GM18508 (cell line): Measurements from ENCODE around the gene PLA2G12B.
"Not testable (repeated sequence)": the region's sequence is repeated elsewhere in the genome, so short reads cannot be mapped to it uniquely, and the experiment has no call there.

ENCODE experiments used
- ATAC-seq: cut with Tn5 transposase; IDR thresholded peaks from one replicate; pipeline ENCODE4 v1.9.1; 2021; ENCODE audit warnings: moderate number of reproducible peaks; ENCODE audit not compliant: insufficient read depth, unreplicated experiment

The PLA2G12B gene, protein sequence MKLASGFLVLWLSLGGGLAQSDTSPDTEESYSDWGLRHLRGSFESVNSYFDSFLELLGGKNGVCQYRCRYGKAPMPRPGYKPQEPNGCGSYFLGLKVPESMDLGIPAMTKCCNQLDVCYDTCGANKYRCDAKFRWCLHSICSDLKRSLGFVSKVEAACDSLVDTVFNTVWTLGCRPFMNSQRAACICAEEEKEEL

DNA sequence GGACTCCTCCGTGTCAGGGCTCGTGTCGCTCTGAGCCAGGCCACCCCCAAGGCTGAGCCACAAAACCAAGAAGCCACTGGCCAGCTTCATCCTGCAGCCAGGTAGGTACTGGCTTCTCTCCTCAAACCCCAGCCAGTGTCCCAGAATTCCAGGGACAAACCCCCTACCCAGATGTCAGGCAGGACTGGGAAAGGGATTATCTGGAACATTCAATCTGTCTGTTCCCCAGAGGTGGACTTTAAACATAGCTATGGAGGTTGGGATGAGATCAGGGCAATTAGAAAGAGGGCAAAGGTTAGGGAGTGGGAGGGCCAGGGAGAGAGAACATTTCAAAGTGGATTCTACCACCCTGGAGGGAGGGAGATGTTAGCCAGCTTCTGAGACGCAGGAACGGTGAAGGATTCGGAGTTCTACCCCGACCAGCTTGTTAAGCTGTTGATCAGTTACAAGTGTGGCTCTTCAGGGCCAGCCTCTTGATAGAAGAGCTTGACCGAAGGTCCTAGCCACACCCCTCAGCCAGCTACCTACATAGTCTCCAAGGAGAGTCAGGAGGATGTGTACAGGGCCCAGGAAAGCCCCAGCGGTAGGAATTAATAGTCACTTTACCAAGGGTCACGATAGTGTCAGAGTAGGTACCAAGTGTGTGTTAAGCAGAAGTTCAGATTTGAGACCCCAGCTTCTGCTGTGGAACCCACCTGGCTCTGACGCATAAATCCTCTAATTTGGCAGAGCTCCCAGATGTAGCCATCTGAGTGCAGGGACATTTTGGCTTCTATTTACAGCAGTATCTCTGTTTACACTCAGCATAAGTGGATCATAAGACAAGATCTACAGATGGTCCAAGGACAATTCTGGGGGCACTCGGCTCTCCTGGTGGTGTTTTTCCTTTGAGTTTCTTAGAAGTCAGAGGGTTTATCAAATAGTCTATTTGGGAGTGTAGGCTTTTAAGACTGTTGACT lies at the start of gene PLA2G12B:
TSS of gene PLA2G12B (minus strand) at position 211 of the 959 bp plus-strand sequence. CDS start at position 90, 121 bp downstream.
- no peak for ATAC-seq

DNA sequence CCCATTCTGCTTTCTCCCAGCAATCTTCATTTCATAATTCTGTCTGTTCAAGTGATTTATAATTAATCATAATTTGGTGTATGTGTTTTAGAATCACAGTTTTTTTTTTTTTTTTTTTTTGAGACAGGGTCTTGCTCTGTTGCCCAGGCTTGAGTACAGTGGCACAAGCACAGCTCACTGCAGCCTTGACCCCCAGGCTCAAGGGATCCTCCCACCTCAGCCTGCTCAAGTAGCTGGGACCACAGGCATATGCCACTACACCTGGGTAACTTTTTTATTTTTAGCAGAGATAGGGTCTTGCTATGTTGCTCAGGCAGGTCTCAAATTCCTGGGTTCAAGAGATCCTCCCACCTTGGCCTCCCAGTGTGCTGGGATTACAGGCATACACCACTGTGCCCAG lies 49.2 kb upstream of the PLA2G12B start:
- no peak for ATAC-seq

DNA sequence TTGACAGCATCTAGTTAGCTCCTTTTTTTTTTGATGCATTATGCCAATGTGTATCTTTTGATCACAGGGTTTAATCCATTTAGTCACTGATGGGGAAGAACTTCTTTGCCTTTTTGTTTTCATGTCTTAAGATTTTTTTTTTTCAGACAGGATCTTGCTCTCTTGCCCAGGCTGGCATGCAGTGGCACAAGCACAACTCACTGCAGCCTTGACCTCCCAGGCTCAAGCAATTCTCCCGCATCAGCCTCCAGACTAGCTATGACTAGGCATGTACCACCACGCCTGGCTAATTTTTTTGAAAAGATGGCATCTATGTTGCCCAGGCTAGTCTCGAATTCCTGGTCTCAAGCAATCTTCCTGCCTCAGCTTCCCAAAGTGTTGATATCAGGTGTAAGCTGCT lies 46.4 kb upstream of the PLA2G12B start:
- ATAC-seq: no peak

DNA sequence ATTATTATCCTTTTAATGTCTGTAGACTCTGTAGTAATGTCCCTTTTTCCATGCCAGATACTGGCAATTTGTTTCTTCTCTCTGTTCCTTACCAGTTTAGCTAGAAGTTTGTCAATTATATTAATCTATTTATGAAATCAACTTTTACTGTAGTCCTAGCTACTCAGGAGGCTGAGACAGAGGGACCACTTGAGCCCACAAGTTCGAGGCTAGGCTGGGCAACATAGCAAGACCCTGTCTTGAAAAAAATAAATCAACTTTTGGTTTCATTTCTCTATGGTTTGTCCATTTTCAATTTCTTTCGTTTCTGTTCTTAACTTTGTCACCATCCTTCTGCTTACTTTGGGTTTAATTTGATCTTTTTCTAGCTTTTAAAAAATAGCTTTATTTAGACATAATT lies 42.5 kb upstream of the PLA2G12B start:
- ATAC-seq: no peak

DNA sequence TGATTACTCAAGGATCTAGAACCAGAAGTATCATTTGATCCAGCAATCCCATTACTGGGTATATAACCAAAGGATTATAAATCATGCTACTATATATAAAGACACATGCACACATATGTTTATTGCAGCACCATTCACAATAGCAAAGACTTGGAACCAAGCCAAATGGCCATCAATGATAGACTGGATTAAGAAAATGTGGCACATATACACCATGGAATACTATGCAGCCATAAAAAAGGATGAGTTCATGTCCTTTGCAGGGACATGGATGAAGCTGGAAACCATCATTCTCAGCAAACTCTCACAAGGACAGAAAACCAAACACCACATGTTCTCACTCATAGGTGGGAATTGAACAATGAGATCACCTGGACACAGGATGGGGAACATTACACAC lies 40.9 kb upstream of the PLA2G12B start:
- ATAC-seq: not testable (repeated sequence)

DNA sequence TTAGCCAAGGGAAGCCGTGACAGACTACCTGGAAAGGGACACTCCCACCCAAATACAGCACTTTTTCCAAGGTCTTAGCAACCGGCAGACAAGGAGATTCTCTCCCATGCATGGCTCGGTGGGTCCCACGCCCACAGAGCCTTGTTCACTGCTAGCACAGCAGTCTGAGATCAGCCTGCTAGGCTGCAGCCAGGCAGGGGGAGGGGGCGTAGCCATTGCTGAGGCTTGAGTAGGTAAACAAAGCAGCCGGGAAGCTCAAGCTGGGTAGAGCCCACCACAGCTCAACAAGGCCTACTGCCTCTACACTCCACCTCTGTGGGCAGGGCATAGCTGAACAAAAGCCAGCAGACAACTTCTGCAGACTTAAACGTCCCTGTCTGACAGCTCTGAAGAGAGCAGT lies 35.2 kb upstream of the PLA2G12B start:
- not testable (repeated sequence) for ATAC-seq

DNA sequence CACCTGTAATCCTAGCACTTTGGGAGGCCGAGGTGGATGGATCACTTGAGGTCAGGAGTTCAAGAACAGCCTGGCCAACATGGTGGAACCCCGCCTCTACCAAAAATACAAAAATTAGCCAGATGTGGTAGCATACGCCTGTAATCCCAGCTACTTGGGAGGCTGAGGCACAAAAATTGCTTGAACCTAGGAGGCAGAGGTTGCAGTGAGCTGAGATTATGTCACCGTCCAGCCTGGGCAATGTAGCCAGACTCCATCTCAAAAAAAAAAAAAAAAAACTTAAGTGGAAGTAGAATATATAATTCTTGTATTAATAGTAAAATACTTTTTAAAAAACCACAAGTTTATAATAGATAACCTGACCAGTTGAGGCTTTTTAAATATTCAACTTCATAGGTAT lies 30.0 kb upstream of the PLA2G12B start:
- ATAC-seq: not testable (repeated sequence)

DNA sequence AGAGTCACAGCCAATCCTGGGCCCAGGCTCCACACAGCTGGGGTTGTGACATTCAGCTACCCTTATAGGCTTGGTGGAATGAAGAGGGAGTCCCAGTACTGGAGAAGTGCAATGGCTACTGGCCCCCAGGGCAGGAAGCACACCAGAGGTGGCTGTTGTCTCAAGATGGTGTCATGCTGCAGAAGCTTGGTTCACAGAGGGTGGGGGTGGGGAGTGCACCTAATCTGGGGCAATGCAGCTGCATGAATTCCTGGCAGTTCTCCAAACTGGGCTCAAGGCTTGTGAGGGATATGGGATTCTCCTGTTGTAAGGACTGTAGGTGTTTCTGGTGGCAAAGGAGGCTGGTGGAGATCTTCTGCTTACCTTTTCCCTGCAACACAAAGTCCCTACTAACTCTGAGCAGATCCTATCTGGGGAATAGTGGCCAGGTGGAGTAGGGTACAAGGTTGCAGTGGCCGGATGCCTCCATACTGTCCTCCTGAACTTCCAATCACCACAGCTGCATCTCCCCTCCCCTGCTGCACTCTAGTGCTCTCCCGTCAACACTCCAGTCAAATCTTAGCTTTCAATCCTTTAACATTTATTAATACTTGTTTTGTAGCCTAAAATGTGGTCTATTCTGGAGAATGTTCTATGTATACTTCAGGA lies 27.4 kb upstream of the PLA2G12B start:
- no peak for ATAC-seq

DNA sequence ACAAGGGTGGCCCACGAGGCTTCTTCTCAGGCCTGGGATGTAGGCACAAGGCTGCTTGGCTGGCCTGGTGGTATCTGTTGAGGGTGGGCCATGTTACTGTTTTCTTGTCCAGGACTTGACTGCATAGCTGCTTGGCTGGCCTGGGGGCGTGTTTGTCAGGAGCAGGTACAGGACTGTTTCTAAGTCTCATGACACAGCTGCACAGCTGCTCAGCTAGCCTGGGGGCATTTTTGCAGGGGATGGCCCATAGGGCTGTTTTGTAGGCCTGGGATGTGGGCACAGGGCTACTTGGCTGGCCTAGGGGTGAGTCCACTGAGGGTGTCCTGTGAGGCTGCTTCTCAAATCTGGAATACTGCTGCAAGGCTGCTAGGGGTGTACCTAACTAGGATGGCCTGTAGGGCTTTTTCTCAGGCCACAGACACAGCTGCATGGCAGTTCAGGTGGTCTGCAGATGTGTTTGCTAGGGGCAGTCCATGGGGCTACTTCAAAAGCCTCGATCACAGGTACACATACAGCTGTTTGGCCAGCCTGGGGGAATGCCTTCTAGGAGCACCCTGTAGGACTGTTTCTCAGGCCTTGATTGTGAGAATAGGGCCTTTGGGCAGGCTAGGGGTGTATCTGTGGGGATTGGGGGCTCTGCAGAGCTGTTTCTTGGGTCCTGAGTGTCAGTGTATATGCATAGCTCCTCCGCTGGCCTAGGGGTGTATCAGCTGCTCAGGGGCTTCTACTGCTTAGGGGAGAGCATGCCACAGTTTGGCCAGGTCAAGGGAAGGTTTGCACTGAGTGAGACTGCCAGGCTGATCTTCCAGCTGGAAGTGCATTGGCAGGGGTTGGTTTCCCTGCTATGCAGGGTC lies 26.6 kb upstream of the PLA2G12B start:
- no peak for ATAC-seq

DNA sequence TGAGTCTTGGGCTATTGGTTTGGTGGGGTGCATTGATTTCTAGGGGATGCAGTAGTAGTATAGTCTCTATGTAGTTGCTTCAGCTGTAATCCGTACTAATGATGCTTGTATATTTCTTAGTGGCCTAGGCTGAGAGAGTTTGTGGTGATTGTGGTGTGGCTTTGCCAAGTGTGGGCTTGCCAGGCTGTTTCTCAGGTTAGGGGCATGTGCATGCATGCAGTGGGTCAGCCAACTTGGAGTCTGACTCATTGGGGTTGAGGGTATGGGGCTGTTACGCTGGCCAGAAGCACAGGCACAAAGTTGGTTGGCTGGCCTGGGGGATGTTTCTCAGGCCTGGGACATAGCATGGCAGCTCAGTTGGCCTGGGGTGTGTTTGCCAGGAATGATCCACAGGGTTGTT lies 25.7 kb upstream of the PLA2G12B start:
- no peak for ATAC-seq

DNA sequence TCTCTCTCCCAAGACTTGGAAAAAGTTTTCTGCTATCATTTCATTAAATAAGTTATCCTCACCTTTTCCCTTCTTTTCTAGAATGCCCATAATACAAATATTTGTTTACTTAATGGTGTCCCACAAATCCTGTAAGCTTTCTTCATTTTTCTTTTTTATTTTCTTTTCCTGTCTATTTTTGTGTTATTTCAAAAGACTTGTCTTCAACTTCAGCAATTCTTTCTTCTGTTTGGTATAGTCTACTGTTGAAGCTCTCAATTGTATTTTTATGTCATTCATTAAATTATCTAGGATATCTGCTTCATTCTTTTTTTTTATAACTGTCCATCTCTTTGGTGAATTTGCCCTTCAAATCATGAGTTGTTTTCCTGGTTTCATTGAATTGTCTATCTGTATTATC lies 25.1 kb upstream of the PLA2G12B start:
- no peak for ATAC-seq

DNA sequence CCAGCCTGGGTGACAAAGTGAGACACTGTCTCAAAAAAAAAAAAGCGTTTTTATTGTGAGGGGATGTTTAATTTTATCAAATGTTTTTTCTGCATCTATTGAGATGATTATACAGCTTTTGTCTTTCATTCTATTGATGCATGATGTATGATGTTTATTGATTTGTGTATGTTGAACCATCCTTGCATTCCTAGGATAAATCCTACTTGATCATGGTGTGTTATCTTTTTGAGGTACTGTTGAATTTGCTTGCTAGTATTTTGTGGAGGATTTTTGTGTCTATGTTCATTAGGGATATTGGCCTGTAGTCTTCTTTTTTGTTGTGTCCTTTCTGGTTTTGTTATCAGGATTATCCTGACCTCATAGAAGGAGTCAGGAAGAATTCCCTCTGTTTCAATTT lies 22.3 kb upstream of the PLA2G12B start:
- ATAC-seq: no peak

DNA sequence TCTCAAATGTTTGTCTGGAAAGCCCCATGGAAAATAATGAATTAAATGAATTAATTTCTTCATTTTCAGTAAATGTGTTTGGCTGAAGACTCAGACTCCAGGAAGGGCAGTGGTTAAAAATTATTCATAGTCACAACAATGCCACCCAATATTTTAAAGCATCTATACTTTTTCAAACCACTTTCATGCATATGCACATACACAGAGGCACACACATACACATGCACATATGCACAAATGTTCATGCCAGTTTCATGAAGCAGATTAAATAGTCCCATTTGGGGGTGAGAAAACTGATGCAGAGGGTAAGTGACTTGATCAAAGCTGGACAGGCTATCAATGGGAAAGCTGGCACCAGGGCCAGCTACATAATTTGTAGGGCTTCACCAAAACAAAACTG lies 1.4 kb upstream of the PLA2G12B start:
- ATAC-seq: no peak

DNA sequence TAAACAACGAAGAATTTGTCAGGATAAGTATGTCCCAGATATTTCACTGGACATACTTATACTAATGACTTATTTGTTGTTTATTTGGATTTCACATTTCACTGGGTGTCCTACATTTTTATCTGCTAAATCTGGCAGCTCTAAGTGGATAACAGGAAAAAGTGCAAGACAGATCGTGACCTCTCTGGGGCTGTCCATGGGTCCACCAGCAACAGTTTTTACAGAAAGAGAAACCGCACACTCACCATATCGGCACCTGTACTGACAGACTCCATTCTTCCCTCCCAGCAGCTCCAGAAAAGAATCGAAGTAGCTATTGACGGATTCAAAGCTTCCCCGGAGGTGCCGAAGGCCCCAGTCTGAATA lies 393 bp downstream of the PLA2G12B start:
- ATAC-seq: no peak

DNA sequence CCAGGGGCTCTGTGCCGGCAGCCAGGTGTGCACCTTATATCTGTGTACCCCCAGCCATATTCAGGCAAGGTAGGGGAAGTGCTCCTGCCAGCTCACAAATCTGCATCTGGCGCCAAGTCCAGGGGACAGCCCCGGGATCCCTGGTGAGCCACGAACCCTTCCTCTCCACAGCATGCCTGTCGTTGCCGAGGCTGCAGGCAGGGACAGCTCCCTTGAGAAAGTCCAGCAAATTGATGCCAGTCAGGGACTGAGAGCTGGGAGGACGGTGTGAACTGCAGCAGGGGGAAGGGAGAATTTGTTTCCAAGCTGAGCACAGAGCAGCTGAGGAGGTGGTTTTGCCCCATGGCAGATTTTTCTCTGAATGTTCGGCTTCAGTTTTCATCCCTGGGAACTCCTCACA lies 919 bp downstream of the PLA2G12B start:
- ATAC-seq: no peak

DNA sequence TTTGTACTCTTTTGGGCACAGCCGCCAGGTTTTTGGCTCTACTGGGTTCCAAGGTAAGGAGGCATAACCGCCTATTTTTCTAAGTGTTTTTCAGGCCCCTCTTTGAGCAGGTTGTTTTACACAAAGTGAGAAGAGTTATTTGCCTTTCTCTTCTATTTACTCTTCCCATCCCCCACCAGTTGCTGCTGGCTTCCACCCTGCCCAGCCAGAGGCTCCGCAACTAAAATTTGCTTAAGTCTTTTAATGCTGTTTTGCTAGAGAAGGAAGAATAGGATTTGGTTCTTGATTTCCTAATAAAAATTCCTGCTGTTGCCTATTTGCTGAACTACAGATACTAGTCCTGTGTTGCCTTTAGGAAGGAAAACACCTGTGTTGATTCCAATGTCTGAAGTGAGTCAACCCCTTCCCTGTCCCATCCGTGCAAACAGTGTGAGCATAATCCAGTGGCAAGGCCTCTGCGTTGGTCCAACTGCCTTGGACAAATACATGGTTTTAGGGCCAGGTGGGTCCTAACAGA lies 1.9 kb downstream of the PLA2G12B start:
- no peak for ATAC-seq

DNA sequence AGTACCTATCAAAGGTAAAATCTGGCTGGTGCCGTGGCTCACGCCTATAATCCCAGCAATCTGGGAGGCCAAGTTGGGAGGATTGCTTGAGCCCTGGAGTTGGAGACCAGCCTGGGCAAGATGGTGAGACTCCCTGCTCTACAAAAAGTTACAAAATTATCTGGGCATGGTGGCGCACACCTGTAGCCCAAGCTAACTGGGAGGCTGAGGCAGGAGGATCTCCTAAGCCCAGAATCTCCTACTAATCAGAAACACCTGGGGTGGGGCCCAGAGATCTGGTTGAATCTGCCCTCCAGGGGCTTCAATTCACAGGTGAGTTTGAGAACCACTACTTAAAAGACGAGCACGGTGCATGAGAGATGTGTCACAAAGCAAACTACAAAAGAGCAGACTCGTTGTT lies 2.4 kb downstream of the PLA2G12B start:
- ATAC-seq: no peak

DNA sequence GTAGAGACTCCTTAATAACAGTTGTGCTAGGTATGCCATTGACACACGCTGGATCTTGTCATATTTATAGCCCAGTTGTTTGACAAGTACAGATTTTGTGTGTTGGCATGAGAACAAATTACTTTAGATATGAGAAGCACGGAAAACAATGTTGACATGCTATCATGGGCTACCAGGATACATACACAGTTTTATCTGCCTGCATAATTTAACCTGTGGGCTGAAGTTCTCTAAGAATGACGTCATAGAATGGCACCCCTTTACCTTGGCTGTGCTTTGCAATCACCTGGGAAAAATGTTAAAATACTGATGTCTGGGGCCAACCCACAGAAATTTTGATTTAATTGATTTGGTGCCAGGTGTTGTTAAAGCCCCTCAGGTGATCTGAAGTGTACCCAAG lies 2.8 kb downstream of the PLA2G12B start:
- ATAC-seq: no peak

DNA sequence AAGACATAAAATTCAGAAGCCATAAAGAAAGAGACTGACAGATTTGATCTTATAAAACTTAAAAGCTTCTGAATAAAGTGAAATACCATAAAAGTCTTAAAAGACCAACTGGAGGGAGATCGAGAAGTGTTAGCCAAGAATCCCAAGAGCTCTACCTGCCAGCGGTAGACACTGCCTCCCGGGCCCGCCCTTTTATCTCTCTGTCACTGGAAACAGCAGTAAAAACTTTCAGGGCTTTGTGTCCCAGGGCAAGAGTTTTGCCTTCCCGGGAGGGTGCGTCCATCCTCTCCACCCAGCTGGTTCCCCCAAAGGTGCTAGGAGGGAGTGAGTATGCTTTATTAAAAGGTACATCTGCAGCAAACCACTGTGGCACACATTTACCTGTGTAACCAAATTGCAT lies 5.8 kb downstream of the PLA2G12B start:
- no peak for ATAC-seq

DNA sequence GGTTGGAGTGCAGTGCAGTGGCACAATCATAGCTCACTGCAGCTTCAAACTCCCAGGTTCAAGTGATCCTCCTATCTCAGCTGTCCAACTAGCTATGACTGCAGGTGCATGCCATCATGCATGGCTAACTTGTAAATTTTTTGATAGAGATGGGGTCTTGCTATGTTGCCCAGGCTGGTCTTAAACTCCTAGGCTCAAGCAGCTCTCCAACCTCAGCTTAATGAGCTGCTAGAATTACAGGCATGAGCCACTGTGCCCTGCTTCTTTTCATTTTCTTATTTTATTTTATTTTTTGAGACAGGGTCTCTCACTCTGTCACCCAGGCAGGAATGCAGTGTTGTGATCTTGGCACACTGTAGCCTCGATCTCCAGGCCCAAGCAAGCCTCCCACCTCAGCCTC lies 7.6 kb downstream of the PLA2G12B start:
- no peak for ATAC-seq
